WERI-Rb-1 (cell line): Measurements from ENCODE around the gene PRICKLE4.

Experiments
- DNase-seq: peaks from one replicate; pipeline ENCODE4 v3.0.0-alpha.2; 2020
- H3K27ac ChIP-seq: fragments of 250-450 bp; sonication (Bioruptor Pico); 2 replicates; pipeline ENCODE4 v1.5.1; 2020; ENCODE audit warnings: mild to moderate bottlenecking, moderate library complexity
- H3K27me3 ChIP-seq: fragments of 250-450 bp; sonication (Bioruptor Pico); 2 replicates; pipeline ENCODE4 v1.5.1; 2021; ENCODE audit warnings: mild to moderate bottlenecking, low read depth, moderate library complexity; ENCODE audit not compliant: insufficient read depth, severe bottlenecking
- H3K36me3 ChIP-seq: fragments of 250-450 bp; sonication (Bioruptor Pico); 2 replicates; pipeline ENCODE4 v1.5.1; 2020; ENCODE audit warnings: mild to moderate bottlenecking, moderate library complexity
- H3K4me3 ChIP-seq: 2 replicates; pipeline ENCODE4 v1.5.1; 2011; ENCODE audit warnings: low read depth, mild to moderate bottlenecking, control low read depth, low read length
- H3K9me3 ChIP-seq: fragments of 250-450 bp; sonication (Bioruptor Pico); 2 replicates; pipeline ENCODE4 v1.5.1; 2021; ENCODE audit warnings: mild to moderate bottlenecking, moderate library complexity; ENCODE audit not compliant: severe bottlenecking
- CTCF ChIP-seq: IDR thresholded peaks from 2 replicates; pipeline ENCODE4 v1.5.1; 2011; ENCODE audit warnings: low read depth, mild to moderate bottlenecking, control low read depth, inconsistent platforms, low read length

The PRICKLE4 gene

GRCh38 chr6:41824571-41825569 is 44.3 kb downstream of the PRICKLE4 start:
- no peaks in the 10 kb centered on the region for H3K9me3 ChIP-seq
- peaks cover 51% of the 10 kb centered on the region for H3K36me3 ChIP-seq
- H3K4me3 ChIP-seq = no peak overlapping the region
- no peak overlapping the region for H3K27ac ChIP-seq
- no peaks in the 10 kb centered on the region for H3K27me3 ChIP-seq
- DNase-seq = no peak
- no peak for TF ChIP-seq CTCF

GRCh38 chr6:41826343-41827022 is 45.9 kb downstream of the PRICKLE4 start:
- no peaks in the 10 kb centered on the region for H3K9me3 ChIP-seq
- peaks cover 54% of the 10 kb centered on the region for H3K36me3 ChIP-seq
- H3K27me3 ChIP-seq = no peaks in the 10 kb centered on the region
- DNase-seq = no peak
- no peak overlapping the region for H3K4me3 ChIP-seq
- no peak overlapping the region for H3K27ac ChIP-seq
- no peak for TF ChIP-seq CTCF

- H3K4me3 ChIP-seq = no peak overlapping the region
- H3K36me3 ChIP-seq = peaks cover 53% of the 10 kb centered on the region
- no peaks in the 10 kb centered on the region for H3K9me3 ChIP-seq
- H3K27ac ChIP-seq = no peak overlapping the region
- no peaks in the 10 kb centered on the region for H3K27me3 ChIP-seq
- no peak for DNase-seq
- TF ChIP-seq CTCF = no peak
These were observed 51.7 kb downstream of the PRICKLE4 start for GRCh38 chr6:41832263-41832662.

- Histone ChIP-seq H3K27me3 (no peaks in the 10 kb centered on the region), H3K4me3 (no peak overlapping the region), H3K9me3 (no peaks in the 10 kb centered on the region), H3K27ac (no peak overlapping the region), H3K36me3 (peaks cover 63% of the 10 kb centered on the region)
- no peak for TF ChIP-seq CTCF
- DNase-seq = no peak
These were observed 55.6 kb downstream of the PRICKLE4 start for GRCh38 chr6:41836022-41836659.

GRCh38 chr6:41836660-41837052 is 56.1 kb downstream of the PRICKLE4 start:
- Histone ChIP-seq H3K9me3 (no peaks in the 10 kb centered on the region), H3K27ac (no peak overlapping the region), H3K27me3 (no peaks in the 10 kb centered on the region), H3K4me3 (no peak overlapping the region), H3K36me3 (peaks cover 66% of the 10 kb centered on the region)
- no peak for TF ChIP-seq CTCF
- no peak for DNase-seq
